HepG2 (cell line): Measurements from ENCODE around the gene HPCAL1. TPM values are rescaled to one million over a fixed set of nuclear protein-coding genes. Genes with fewer than 3 reads are reported as not detected.

Source experiments
- ATF2 ChIP-seq: sonication (generic); formaldehyde crosslinking; IDR thresholded peaks from 2 replicates; pipeline ENCODE4 v1.4.0; 2020; ENCODE audit warnings: missing genetic modification reagents
- ATF5 ChIP-seq: sonication (generic); formaldehyde crosslinking; IDR thresholded peaks from 2 replicates; pipeline ENCODE4 v1.4.0; 2020; ENCODE audit warnings: mild to moderate bottlenecking, low read depth, missing genetic modification reagents
- CREM ChIP-seq, 2 experiments: sonication (generic) in 1 of 2; formaldehyde crosslinking in 1 of 2; IDR thresholded peaks; 2 replicates each; pipeline versions ENCODE4 v1.4.0 to v1.6.1; 2016 to 2020; ENCODE audit warnings: antibody characterized with exemption in 1 of 2, mild to moderate bottlenecking in 1 of 2, missing genetic modification reagents in 1 of 2
- EED ChIP-seq: sonication (generic); formaldehyde crosslinking; IDR thresholded peaks from 2 replicates; pipeline ENCODE4 v1.5.0; 2020; ENCODE audit warnings: mild to moderate bottlenecking, missing genetic modification reagents
- ELF3 ChIP-seq: IDR thresholded peaks from 2 replicates; pipeline ENCODE4 v1.6.1; 2016; ENCODE audit warnings: missing genetic modification reagents, missing compliant biosample characterization
- FOSL1 ChIP-seq: sonication (generic); formaldehyde crosslinking; IDR thresholded peaks from 2 replicates; pipeline ENCODE4 v1.9.0; 2021; ENCODE audit warnings: missing genetic modification reagents, borderline replicate concordance
- GABPB1 ChIP-seq: IDR thresholded peaks from 2 replicates; pipeline ENCODE4 v1.6.1; 2016; ENCODE audit warnings: mild to moderate bottlenecking, missing genetic modification reagents, moderate library complexity, missing compliant biosample characterization
- MEIS2 ChIP-seq: sonication (generic); formaldehyde crosslinking; IDR thresholded peaks from 2 replicates; pipeline ENCODE4 v1.9.0; 2021; ENCODE audit warnings: mild to moderate bottlenecking, missing genetic modification reagents
- NFYB ChIP-seq: sonication (generic); formaldehyde crosslinking; IDR thresholded peaks from 2 replicates; pipeline ENCODE4 v1.4.0; 2020; ENCODE audit warnings: missing genetic modification reagents
- PITX1 ChIP-seq: sonication (generic); formaldehyde crosslinking; IDR thresholded peaks from 2 replicates; pipeline ENCODE4 v1.5.1; 2020; ENCODE audit warnings: mild to moderate bottlenecking, missing genetic modification reagents
- PREB ChIP-seq: sonication (generic); formaldehyde crosslinking; IDR thresholded peaks from 2 replicates; pipeline ENCODE4 v1.4.0; 2020; ENCODE audit warnings: missing genetic modification reagents
- RAD21 ChIP-seq: fragments of 450-650 bp; formaldehyde crosslinking; IDR thresholded peaks from 2 replicates; pipeline ENCODE4 v1.5.0; 2020; ENCODE audit warnings: mild to moderate bottlenecking
- RBAK ChIP-seq: sonication (generic); formaldehyde crosslinking; IDR thresholded peaks from 2 replicates; pipeline ENCODE4 v1.5.1; 2020; ENCODE audit warnings: mild to moderate bottlenecking, missing genetic modification reagents
- RXRB ChIP-seq: IDR thresholded peaks from 2 replicates; pipeline ENCODE4 v1.6.1; 2016; ENCODE audit warnings: borderline replicate concordance, missing genetic modification reagents, missing compliant biosample characterization
- SETDB1 ChIP-seq: sonication (generic); formaldehyde crosslinking; IDR thresholded peaks from 2 replicates; pipeline ENCODE4 v1.5.1; 2020; ENCODE audit warnings: missing genetic modification reagents, mild to moderate bottlenecking, borderline replicate concordance
- SIN3A ChIP-seq: IDR thresholded peaks from 2 replicates; pipeline ENCODE4 v1.6.1; 2011; ENCODE audit warnings: low read depth, mild to moderate bottlenecking, control low read depth, low read length, borderline replicate concordance
- SIX4 ChIP-seq: sonication (generic); formaldehyde crosslinking; IDR thresholded peaks from 2 replicates; pipeline ENCODE4 v1.4.0; 2020; ENCODE audit warnings: missing genetic modification reagents
- SOX5 ChIP-seq: IDR thresholded peaks from 2 replicates; pipeline ENCODE4 v1.6.1; 2016; ENCODE audit warnings: borderline replicate concordance
- ZBTB1 ChIP-seq: sonication (generic); formaldehyde crosslinking; IDR thresholded peaks from 2 replicates; pipeline ENCODE4 v1.4.0; 2020; ENCODE audit warnings: missing genetic modification reagents, borderline replicate concordance
- ZKSCAN8 ChIP-seq: IDR thresholded peaks from 2 replicates; pipeline ENCODE4 v1.6.1; 2016; ENCODE audit warnings: borderline replicate concordance, missing genetic modification reagents, missing compliant biosample characterization
- ZNF30 ChIP-seq: sonication (generic); formaldehyde crosslinking; IDR thresholded peaks from 2 replicates; pipeline ENCODE4 v1.5.0; 2020; ENCODE audit warnings: mild to moderate bottlenecking, missing genetic modification reagents
- ZNF607 ChIP-seq: sonication (generic); formaldehyde crosslinking; IDR thresholded peaks from 2 replicates; pipeline ENCODE4 v1.5.1; 2020; ENCODE audit warnings: missing genetic modification reagents, mild to moderate bottlenecking, borderline replicate concordance
- ZNF615 ChIP-seq: sonication (generic); formaldehyde crosslinking; IDR thresholded peaks from 2 replicates; pipeline ENCODE4 v1.5.0; 2020; ENCODE audit warnings: mild to moderate bottlenecking, missing genetic modification reagents, borderline replicate concordance
- ZNF746 ChIP-seq: sonication (generic); formaldehyde crosslinking; IDR thresholded peaks from 2 replicates; pipeline ENCODE4 v1.8.0; 2022; ENCODE audit warnings: mild to moderate bottlenecking, missing genetic modification reagents
- ZSCAN20 ChIP-seq: sonication (generic); formaldehyde crosslinking; IDR thresholded peaks from 2 replicates; pipeline ENCODE4 v1.4.0; 2020; ENCODE audit warnings: missing genetic modification reagents, mild to moderate bottlenecking, borderline replicate concordance
- ZSCAN25 ChIP-seq: sonication (generic); formaldehyde crosslinking; IDR thresholded peaks from 2 replicates; pipeline ENCODE4 v1.8.0; 2022; ENCODE audit warnings: mild to moderate bottlenecking, missing genetic modification reagents
- polyA plus RNA-seq, 8 experiments: library from polyadenylated mRNA; depleted of rRNA in 3 of 8; stranded (reverse) in 7 of 8; unstranded in 1 of 8; fragments of >200 nt; fragmentation: Illumina TruSeq in 4 of 8; extraction: Trizol in 4 of 8; gene quantifications; 2 replicates each; pipeline versions ENCODE4 v1.2.1 to v1.2.3, GENCODE V29; 2011 to 2016; ENCODE audit warnings: low read depth in 4 of 8, missing spikeins in 1 of 8, mixed read lengths in 1 of 8; ENCODE audit not compliant: insufficient read depth in 1 of 8
- total RNA-seq, 5 experiments: library from RNA; depleted of rRNA; stranded (reverse); fragments of >200 nt; fragmentation: Illumina TruSeq; extraction: Trizol; gene quantifications; 2 replicates each; pipeline ENCODE4 v1.2.3, GENCODE V29; 2016; ENCODE audit warnings: low read depth in 1 of 5

HPCAL1 gene
- total and polyA plus RNA-seq, 2 of the 13 experiments (the other 11 are each of a cell fraction or from before 2014, with no cell fraction given), result 29.5 to 29.9 TPM

- TF ChIP-seq ZKSCAN8 (no peak; the same call in 1 of the 2 replicates), ATF5 (CRISPR knock-in tag) (no peak), SETDB1 (CRISPR knock-in tag) (no peak), ZNF30 (CRISPR knock-in tag) (no peak), ZSCAN25 (CRISPR knock-in tag) (no peak), MEIS2 (CRISPR knock-in tag) (no peak), PITX1 (CRISPR knock-in tag) (no peak), SOX5 (no peak), CREM (IDR thresholded peaks at IDR 0.05) (peak; percentile 21; the same call in 1 of the 2 replicates), CREM (CRISPR knock-in tag; IDR thresholded peaks at IDR 0.05) (no peak), SIN3A (peak; percentile 6; the same call in 1 of the 2 replicates), GABPB1 (CRISPR knock-in tag) (no peak), ELF3 (CRISPR knock-in tag) (no peak), RAD21 (peak; percentile 15), ATF2 (CRISPR knock-in tag) (peak; percentile 29; the same call in 1 of the 2 replicates), ZSCAN20 (CRISPR knock-in tag) (no peak), ZNF746 (CRISPR knock-in tag) (0 out of 2 replicates have a peak, but pooled peaks have one; percentile 18), PREB (CRISPR knock-in tag) (no peak), ZNF615 (CRISPR knock-in tag) (no peak), EED (no peak), RBAK (CRISPR knock-in tag) (no peak), FOSL1 (CRISPR knock-in tag) (no peak), SIX4 (no peak), ZNF607 (CRISPR knock-in tag) (0 out of 2 replicates have a peak, but pooled peaks have one; percentile 25), ZBTB1 (CRISPR knock-in tag) (no peak), NFYB (no peak), RXRB (no peak)
Measured at GRCh38 chr2:10329580-10329879, 26.8 kb downstream of the HPCAL1 start (continued).
